ENCODE measurements around the gene HTR5A.

DNA sequence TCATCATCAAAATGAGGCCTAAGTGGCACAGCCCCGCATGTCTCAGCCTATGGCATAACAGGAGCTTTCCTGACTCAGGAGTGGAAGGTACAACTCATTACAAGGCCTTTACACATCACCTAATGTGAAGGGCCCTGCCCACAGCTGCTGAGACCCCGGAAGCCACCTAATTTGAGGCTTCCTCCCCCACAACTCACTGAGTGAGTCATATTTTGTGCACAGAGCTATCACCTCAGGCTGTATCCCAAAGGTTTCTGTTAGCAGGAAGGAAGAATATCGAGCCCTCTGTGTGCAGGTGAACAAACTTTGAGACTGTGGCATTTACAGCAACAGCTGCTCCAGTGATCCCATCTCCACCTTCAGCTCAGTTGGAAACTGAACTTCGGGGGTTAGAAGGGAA lies 20.6 kb downstream of the HTR5A start:
- no peak for TF ChIP-seq EZH2 (IDR thresholded peaks at IDR 0.05)
- TF ChIP-seq POLR2AphosphoS5 (IDR thresholded peaks at IDR 0.05; ENCODE audit: borderline replicate concordance, low read depth, low read length), result no peak
- no peak for TF ChIP-seq FOXP2 (optimal IDR thresholded peaks at IDR 0.05; ENCODE audit: control extremely low read depth, extremely low read length, insufficient read depth)

Measured in SK-N-MC (cell line).